ENCODE data around the gene SNAPC3.
"Not testable (repeated sequence)": the region's sequence is repeated elsewhere in the genome, so short reads cannot be mapped to it uniquely, and the experiment has no call there.

SNAPC3 gene

GRCh38 chr9:15422372-15423230, at the start of gene SNAPC3:
TSS of gene SNAPC3 (plus strand) at chr9:15422876. CDS start at chr9:15422880, 4 bp downstream.
- no peaks in the 10 kb centered on the region for H3K9me3 Mint-ChIP-seq
- H3K27me3 Mint-ChIP-seq, result no peaks in the 10 kb centered on the region
- peak within 1 kb of the TSS; percentile 91 to 93 for H3K27ac Mint-ChIP-seq
- peak within 1 kb of the TSS; percentile 82 to 92 for H3K4me3 Mint-ChIP-seq
- ATAC-seq (peak; percentile 98), DNase-seq (peak; percentile 92 to 94)
- H3K4me1 Mint-ChIP-seq, result peaks cover 31% of the 10 kb centered on the region

GRCh38 chr9:15373881-15374280, 48.8 kb upstream of the SNAPC3 start:
- Mint-ChIP-seq H3K9me3 (peaks cover 0 to 4% of the 10 kb centered on the region in 2 donors), H3K4me3 (no peak overlapping the region), H3K27me3 (peaks cover 9% of the 10 kb centered on the region), H3K4me1 (no peaks in the 10 kb centered on the region), H3K27ac (no peak overlapping the region)
- ATAC-seq (no peak), DNase-seq (no peak)

- no peak for DNase-seq
- Mint-ChIP-seq H3K27me3 (peaks cover 9% of the 10 kb centered on the region), H3K4me3 (no peak overlapping the region), H3K4me1 (no peaks in the 10 kb centered on the region), H3K27ac (no peak overlapping the region), H3K9me3 (peaks cover 0 to 4% of the 10 kb centered on the region in 2 donors)
- ATAC-seq, result no peak
Measured at GRCh38 chr9:15374310-15374709, 48.4 kb upstream of the SNAPC3 start.

GRCh38 chr9:15374825-15375224, 47.9 kb upstream of the SNAPC3 start:
- no peak overlapping the region for H3K27ac Mint-ChIP-seq
- ATAC-seq (no peak), DNase-seq (no peak)
- peaks cover 9% of the 10 kb centered on the region for H3K27me3 Mint-ChIP-seq
- peaks cover 0 to 4% of the 10 kb centered on the region in 2 donors for H3K9me3 Mint-ChIP-seq
- H3K4me3 Mint-ChIP-seq, result no peak overlapping the region
- H3K4me1 Mint-ChIP-seq, result no peaks in the 10 kb centered on the region

- H3K4me1 Mint-ChIP-seq, result no peaks in the 10 kb centered on the region
- H3K9me3 Mint-ChIP-seq, result peaks cover 0 to 4% of the 10 kb centered on the region in 2 donors
- peaks cover 13% of the 10 kb centered on the region for H3K27me3 Mint-ChIP-seq
- H3K4me3 Mint-ChIP-seq, result no peak overlapping the region
- ATAC-seq, result no peak
- no peak for DNase-seq
- peak overlapping the region in 1 of 2 donors; percentile 15 for H3K27ac Mint-ChIP-seq
Measured at GRCh38 chr9:15377625-15378540, 44.8 kb upstream of the SNAPC3 start.

- H3K27ac Mint-ChIP-seq, H3K27me3 Mint-ChIP-seq, DNase-seq, H3K4me1 Mint-ChIP-seq, H3K4me3 Mint-ChIP-seq, ATAC-seq, H3K9me3 Mint-ChIP-seq: not testable (repeated sequence)
Measured at GRCh38 chr9:15379317-15379716, 43.4 kb upstream of the SNAPC3 start.

- not testable (repeated sequence) for DNase-seq, ATAC-seq, H3K27ac Mint-ChIP-seq, H3K27me3 Mint-ChIP-seq, H3K9me3 Mint-ChIP-seq, H3K4me1 Mint-ChIP-seq, H3K4me3 Mint-ChIP-seq
Measured at GRCh38 chr9:15379888-15380287, 42.8 kb upstream of the SNAPC3 start.

- no peaks in the 10 kb centered on the region for H3K4me1 Mint-ChIP-seq
- ATAC-seq (no peak), DNase-seq (no peak)
- no peaks in the 10 kb centered on the region for H3K9me3 Mint-ChIP-seq
- peaks cover 7% of the 10 kb centered on the region for H3K27me3 Mint-ChIP-seq
- H3K27ac Mint-ChIP-seq, result peak overlapping the region in 1 of 2 donors; percentile 21
- no peak overlapping the region for H3K4me3 Mint-ChIP-seq
Measured at GRCh38 chr9:15381491-15381890, 41.2 kb upstream of the SNAPC3 start.

GRCh38 chr9:15386465-15386864, 36.2 kb upstream of the SNAPC3 start:
- Mint-ChIP-seq H3K4me1 (no peaks in the 10 kb centered on the region), H3K27me3 (peaks cover 3% of the 10 kb centered on the region), H3K4me3 (no peak overlapping the region), H3K9me3 (no peaks in the 10 kb centered on the region), H3K27ac (no peak overlapping the region)
- ATAC-seq (no peak), DNase-seq (no peak)

- Mint-ChIP-seq H3K27ac (no peak overlapping the region), H3K4me1 (no peaks in the 10 kb centered on the region), H3K9me3 (no peaks in the 10 kb centered on the region), H3K27me3 (no peaks in the 10 kb centered on the region), H3K4me3 (no peak overlapping the region)
- no peak for ATAC-seq
- DNase-seq, result no peak
Measured at GRCh38 chr9:15389173-15389572, 33.5 kb upstream of the SNAPC3 start.

- Mint-ChIP-seq H3K4me1 (no peaks in the 10 kb centered on the region), H3K9me3 (no peaks in the 10 kb centered on the region), H3K4me3 (no peak overlapping the region), H3K27me3 (no peaks in the 10 kb centered on the region), H3K27ac (no peak overlapping the region)
- DNase-seq, result no peak
- ATAC-seq, result no peak
Measured at GRCh38 chr9:15389631-15390030, 33.0 kb upstream of the SNAPC3 start.

- Mint-ChIP-seq H3K27me3 (no peaks in the 10 kb centered on the region), H3K4me1 (no peaks in the 10 kb centered on the region), H3K9me3 (no peaks in the 10 kb centered on the region), H3K4me3 (no peak overlapping the region), H3K27ac (no peak overlapping the region)
- ATAC-seq (no peak), DNase-seq (no peak)
Measured at GRCh38 chr9:15390201-15390600, 32.5 kb upstream of the SNAPC3 start.

GRCh38 chr9:15392363-15392762, 30.3 kb upstream of the SNAPC3 start:
- no peak overlapping the region for H3K27ac Mint-ChIP-seq
- DNase-seq, result no peak
- H3K4me1 Mint-ChIP-seq, result no peaks in the 10 kb centered on the region
- H3K9me3 Mint-ChIP-seq, result no peaks in the 10 kb centered on the region
- H3K4me3 Mint-ChIP-seq, result no peak overlapping the region
- no peak for ATAC-seq
- H3K27me3 Mint-ChIP-seq, result no peaks in the 10 kb centered on the region

- peaks cover 6 to 15% of the 10 kb centered on the region in 2 donors for H3K9me3 Mint-ChIP-seq
- no peak for ATAC-seq
Measured at GRCh38 chr9:15400281-15400941, 22.3 kb upstream of the SNAPC3 start.

GRCh38 chr9:15401266-15401665, 21.4 kb upstream of the SNAPC3 start:
- Mint-ChIP-seq H3K4me3 (no peak overlapping the region), H3K27me3 (no peaks in the 10 kb centered on the region), H3K9me3 (peaks cover 9 to 16% of the 10 kb centered on the region in 2 donors), H3K4me1 (no peaks in the 10 kb centered on the region), H3K27ac (no peak overlapping the region)
- DNase-seq (no peak), ATAC-seq (no peak)

More at GRCh38 chr9:15400281-15400941, 22.3 kb upstream of the SNAPC3 start:
- H3K27ac Mint-ChIP-seq, result no peak overlapping the region
- no peak overlapping the region for H3K4me3 Mint-ChIP-seq
- DNase-seq, result no peak
- no peaks in the 10 kb centered on the region for H3K27me3 Mint-ChIP-seq
- no peaks in the 10 kb centered on the region for H3K4me1 Mint-ChIP-seq

Measured in stimulated activated naive CD8-positive, alpha-beta T cell treated with anti-CD3 and anti-CD28 coated beads, Interleukin-15, amount 100 ng/mL, for 72 hours (primary cell).